ENCODE results near the gene GANC.

The GANC gene

DNA sequence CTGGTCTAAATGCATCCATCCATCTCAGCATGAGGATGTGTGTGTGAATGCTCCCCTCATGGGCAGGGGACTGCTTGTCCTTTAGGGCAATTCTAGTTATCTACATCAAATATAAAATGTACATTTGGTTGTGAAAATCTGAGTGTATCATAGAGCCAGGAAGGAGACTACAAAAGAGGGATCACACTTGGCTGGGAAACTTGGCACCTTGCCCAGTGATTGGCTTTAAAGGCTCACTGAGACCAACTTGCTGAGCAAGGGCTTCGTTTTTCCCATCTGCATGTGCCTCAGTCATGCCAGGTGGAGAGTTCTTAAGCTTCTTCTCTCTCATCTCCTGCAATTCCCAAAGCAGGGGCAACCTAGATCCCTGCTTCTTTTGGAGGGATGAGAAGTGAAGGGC lies 91.5 kb downstream of the GANC start:
- 0 out of 2 replicates have a peak, but pooled peaks cover 4% of the 10 kb centered on the region for H3K9me3 ChIP-seq (ENCODE audit: control insufficient read depth, insufficient read depth, low read length)
- peaks cover 16% of the 10 kb centered on the region for H3K4me1 ChIP-seq (ENCODE audit: insufficient read depth, low read length)
- no peak overlapping the region for H3K9ac ChIP-seq (ENCODE audit: low read depth, low read length)
- no peaks in the 10 kb centered on the region for H3K36me3 ChIP-seq (ENCODE audit: insufficient read depth, low read length)

GRCh38 chr15:42365921-42366550 lies 93.0 kb downstream of the GANC start:
- Histone ChIP-seq H3K9ac (ENCODE audit: low read depth, low read length) (no peak overlapping the region), H3K4me1 (ENCODE audit: insufficient read depth, low read length) (peaks cover 16% of the 10 kb centered on the region), H3K36me3 (ENCODE audit: insufficient read depth, low read length) (no peaks in the 10 kb centered on the region), H3K9me3 (ENCODE audit: control insufficient read depth, insufficient read depth, low read length) (0 out of 2 replicates have a peak, but pooled peaks cover 4% of the 10 kb centered on the region)

GRCh38 chr15:42367041-42367440 lies 94.0 kb downstream of the GANC start:
- no peaks in the 10 kb centered on the region for H3K36me3 ChIP-seq (ENCODE audit: insufficient read depth, low read length)
- H3K4me1 ChIP-seq (ENCODE audit: insufficient read depth, low read length), result peaks cover 16% of the 10 kb centered on the region
- H3K9me3 ChIP-seq (ENCODE audit: control insufficient read depth, insufficient read depth, low read length), result 0 out of 2 replicates have a peak, but pooled peaks cover 4% of the 10 kb centered on the region
- no peak overlapping the region for H3K9ac ChIP-seq (ENCODE audit: low read depth, low read length)

DNA sequence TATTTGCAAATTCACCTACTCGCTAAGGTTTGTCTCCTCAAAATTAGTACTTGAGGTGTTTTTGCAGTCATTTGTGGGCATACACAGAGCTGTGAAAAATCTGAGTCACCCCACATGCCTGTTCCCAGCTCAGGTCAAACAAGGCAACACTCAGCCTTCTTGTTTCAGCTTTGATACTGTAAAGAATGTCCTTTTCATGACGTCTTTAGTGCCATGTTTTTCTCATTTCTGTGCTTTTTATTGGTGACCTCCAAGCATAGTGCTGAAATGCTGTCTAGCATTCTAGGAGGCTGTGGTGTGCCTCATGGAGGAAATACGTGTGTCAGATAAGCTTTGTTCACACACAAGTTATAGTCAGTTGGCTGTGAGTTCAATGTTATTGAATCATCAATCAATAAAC lies 95.1 kb downstream of the GANC start:
- H3K9ac ChIP-seq (ENCODE audit: low read depth, low read length), result no peak overlapping the region
- H3K9me3 ChIP-seq (ENCODE audit: control insufficient read depth, insufficient read depth, low read length), result 0 out of 2 replicates have a peak, but pooled peaks cover 4% of the 10 kb centered on the region
- peaks cover 13% of the 10 kb centered on the region for H3K4me1 ChIP-seq (ENCODE audit: insufficient read depth, low read length)
- H3K36me3 ChIP-seq (ENCODE audit: insufficient read depth, low read length), result no peaks in the 10 kb centered on the region

DNA sequence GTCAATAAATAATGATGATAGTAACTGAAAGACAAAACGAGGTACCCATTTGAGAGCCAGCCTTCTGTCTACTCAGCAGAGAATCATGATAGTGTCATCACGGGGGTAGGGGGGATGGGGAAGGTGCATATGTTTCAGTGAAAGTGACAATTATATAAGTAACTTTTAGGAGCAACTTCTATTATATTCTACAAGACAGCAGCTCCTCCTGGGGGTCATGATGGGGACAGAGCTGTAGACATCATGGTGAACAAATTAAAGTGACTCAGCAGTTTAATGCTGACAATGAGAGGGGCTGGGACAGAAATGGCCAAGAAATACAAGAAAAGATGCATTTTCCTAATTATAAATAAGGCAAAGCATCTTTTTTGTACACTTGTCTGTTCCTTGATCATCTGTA lies 98.1 kb downstream of the GANC start:
- Histone ChIP-seq H3K9me3 (ENCODE audit: control insufficient read depth, insufficient read depth, low read length) (0 out of 2 replicates have a peak, but pooled peaks cover 4% of the 10 kb centered on the region), H3K9ac (ENCODE audit: low read depth, low read length) (no peak overlapping the region), H3K36me3 (ENCODE audit: insufficient read depth, low read length) (no peaks in the 10 kb centered on the region), H3K4me1 (ENCODE audit: insufficient read depth, low read length) (no peaks in the 10 kb centered on the region)

GRCh38 chr15:42373274-42373673 lies 100.3 kb downstream of the GANC start:
- H3K36me3 ChIP-seq (ENCODE audit: insufficient read depth, low read length), result no peaks in the 10 kb centered on the region
- 0 out of 2 replicates have a peak, but pooled peaks cover 4% of the 10 kb centered on the region for H3K9me3 ChIP-seq (ENCODE audit: control insufficient read depth, insufficient read depth, low read length)
- no peaks in the 10 kb centered on the region for H3K4me1 ChIP-seq (ENCODE audit: insufficient read depth, low read length)
- no peak overlapping the region for H3K9ac ChIP-seq (ENCODE audit: low read depth, low read length)

- 0 out of 2 replicates have a peak, but pooled peaks cover under 1% of the 10 kb centered on the region for H3K9me3 ChIP-seq (ENCODE audit: control insufficient read depth, insufficient read depth, low read length)
- no peaks in the 10 kb centered on the region for H3K36me3 ChIP-seq (ENCODE audit: insufficient read depth, low read length)
- H3K9ac ChIP-seq (ENCODE audit: low read depth, low read length), result no peak overlapping the region
- H3K4me1 ChIP-seq (ENCODE audit: insufficient read depth, low read length), result no peaks in the 10 kb centered on the region
These were observed 100.9 kb downstream of the GANC start for GRCh38 chr15:42373936-42374335.

DNA sequence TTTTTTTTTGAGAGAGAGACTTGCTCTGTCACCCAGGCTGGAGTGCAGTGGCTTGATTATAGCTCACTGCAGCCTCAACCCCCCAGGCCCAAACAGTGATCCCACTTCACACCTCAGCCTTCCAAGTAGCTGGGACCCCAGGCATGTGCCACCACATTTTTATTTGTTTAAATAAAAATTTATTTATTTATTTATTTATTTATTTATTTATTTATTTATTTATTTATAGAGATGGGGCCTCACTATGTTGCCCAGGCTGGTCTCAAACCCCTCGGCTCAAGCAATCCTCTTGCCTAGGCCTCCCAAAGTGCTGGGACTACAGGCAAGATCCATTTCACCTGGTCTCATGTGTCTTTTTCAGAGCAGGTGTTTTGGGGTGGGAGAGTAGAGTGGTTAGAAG lies 101.8 kb downstream of the GANC start:
- H3K4me1 ChIP-seq (ENCODE audit: insufficient read depth, low read length), result no peaks in the 10 kb centered on the region
- H3K36me3 ChIP-seq (ENCODE audit: insufficient read depth, low read length), result no peaks in the 10 kb centered on the region
- no peak overlapping the region for H3K9ac ChIP-seq (ENCODE audit: low read depth, low read length)
- H3K9me3 ChIP-seq (ENCODE audit: control insufficient read depth, insufficient read depth, low read length), result no peaks in the 10 kb centered on the region

GRCh38 chr15:42375252-42375651 lies 102.3 kb downstream of the GANC start:
- no peaks in the 10 kb centered on the region for H3K36me3 ChIP-seq (ENCODE audit: insufficient read depth, low read length)
- H3K9me3 ChIP-seq (ENCODE audit: control insufficient read depth, insufficient read depth, low read length), result no peaks in the 10 kb centered on the region
- H3K4me1 ChIP-seq (ENCODE audit: insufficient read depth, low read length), result no peaks in the 10 kb centered on the region
- H3K9ac ChIP-seq (ENCODE audit: low read depth, low read length), result no peak overlapping the region

- Histone ChIP-seq H3K36me3 (ENCODE audit: insufficient read depth, low read length) (no peaks in the 10 kb centered on the region), H3K9ac (ENCODE audit: low read depth, low read length) (no peak overlapping the region), H3K9me3 (ENCODE audit: control insufficient read depth, insufficient read depth, low read length) (no peaks in the 10 kb centered on the region), H3K4me1 (ENCODE audit: insufficient read depth, low read length) (no peaks in the 10 kb centered on the region)
These were observed 102.9 kb downstream of the GANC start for GRCh38 chr15:42375941-42376340.

DNA sequence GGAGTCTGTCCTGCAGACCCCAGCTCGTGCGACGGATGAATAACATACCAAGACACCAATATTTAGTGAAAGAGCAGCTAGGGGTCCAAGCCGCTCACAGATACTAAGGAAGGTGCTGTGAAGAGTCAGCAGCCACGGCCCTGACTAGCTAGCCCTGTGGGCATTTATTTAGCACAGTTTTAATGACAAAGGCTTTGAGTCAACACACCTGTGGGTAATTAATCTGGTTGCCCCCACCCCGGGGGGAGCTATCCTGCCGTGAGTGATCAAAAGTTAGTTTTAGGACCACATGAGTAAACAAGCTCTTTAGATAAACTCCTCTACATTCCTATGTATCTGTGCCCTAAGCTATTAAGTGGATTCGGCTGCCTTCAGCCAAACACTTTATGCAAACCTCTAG lies 105.0 kb downstream of the GANC start:
- H3K36me3 ChIP-seq (ENCODE audit: insufficient read depth, low read length), result no peaks in the 10 kb centered on the region
- H3K4me1 ChIP-seq (ENCODE audit: insufficient read depth, low read length), result no peaks in the 10 kb centered on the region
- no peak overlapping the region for H3K9ac ChIP-seq (ENCODE audit: low read depth, low read length)
- no peaks in the 10 kb centered on the region for H3K9me3 ChIP-seq (ENCODE audit: control insufficient read depth, insufficient read depth, low read length)

- Histone ChIP-seq H3K9ac (ENCODE audit: low read depth, low read length) (no peak overlapping the region), H3K9me3 (ENCODE audit: control insufficient read depth, insufficient read depth, low read length) (no peaks in the 10 kb centered on the region), H3K36me3 (ENCODE audit: insufficient read depth, low read length) (no peaks in the 10 kb centered on the region), H3K4me1 (ENCODE audit: insufficient read depth, low read length) (peaks cover 12% of the 10 kb centered on the region)
These were observed 111.6 kb downstream of the GANC start for GRCh38 chr15:42384597-42384996.

DNA sequence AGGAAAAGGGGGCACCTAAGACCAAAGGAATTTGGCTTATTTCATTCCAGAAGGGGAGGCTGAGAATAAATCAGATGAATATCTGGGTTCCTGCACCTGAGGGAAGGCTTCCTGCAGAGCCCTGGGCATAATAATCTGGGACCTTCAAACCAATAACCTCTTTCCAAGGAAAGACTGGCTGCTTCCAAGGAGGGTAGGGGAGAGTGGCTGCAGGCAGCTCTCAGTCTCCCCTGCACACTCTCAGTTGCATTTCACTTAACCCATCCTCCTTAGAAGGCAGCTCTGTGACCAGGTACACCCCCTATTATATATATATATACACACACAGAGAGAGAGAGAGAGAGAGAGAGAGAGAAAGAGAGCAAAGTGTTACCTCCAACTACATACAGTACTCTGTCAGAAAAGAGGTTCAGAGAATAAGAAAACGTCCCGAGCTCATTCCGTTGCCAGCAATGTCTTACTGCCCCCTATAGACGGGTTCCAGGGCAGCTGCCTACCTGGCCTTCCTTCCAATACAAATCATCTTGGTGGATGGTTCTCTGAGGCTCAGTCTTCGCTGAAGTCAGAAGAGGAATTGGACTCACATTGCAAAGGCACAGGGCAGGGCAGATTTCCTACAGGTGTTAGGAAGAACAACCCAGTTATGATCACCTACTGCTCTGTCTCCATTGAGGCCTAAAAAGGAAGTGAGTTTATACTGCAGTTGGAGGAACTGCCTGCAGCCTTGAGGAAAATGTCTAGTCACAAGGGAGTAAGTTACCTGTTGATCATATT lies 112.4 kb downstream of the GANC start:
- Histone ChIP-seq H3K9ac (ENCODE audit: low read depth, low read length) (no peak overlapping the region), H3K4me1 (ENCODE audit: insufficient read depth, low read length) (peaks cover 12% of the 10 kb centered on the region)

DNA sequence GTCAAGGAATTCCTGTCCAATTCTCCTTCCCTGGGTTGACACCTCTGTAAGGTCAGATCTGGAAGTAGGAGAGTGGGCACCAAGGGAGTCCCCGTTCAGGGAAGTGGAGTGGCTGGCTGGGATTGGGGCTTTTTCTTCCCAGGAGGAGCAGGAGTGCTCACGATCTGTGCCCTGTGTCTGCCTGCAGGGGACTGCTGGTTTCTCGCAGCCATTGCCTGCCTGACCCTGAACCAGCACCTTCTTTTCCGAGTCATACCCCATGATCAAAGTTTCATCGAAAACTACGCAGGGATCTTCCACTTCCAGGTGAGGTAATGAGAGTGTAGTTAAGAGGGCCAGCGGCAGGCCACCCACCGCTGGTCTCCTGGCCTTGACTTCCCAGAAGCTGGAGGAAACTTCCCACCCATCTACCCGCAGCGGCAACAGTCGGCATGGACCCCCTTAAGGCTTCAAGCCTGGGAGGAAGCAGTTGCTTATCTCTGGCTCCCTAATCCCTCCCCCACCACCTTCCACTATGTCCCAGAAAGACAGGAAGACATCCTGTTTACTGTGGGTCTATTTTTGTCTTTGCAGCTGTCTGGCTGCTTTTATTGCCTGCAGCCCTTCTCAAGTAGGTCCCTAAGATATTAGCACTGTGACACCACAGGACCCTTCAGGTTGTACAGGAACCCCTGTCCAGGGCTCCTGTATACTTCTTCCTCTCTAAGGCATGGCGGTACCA lies 113.1 kb downstream of the GANC start:
- H3K9me3 ChIP-seq (ENCODE audit: control insufficient read depth, insufficient read depth, low read length), result no peaks in the 10 kb centered on the region
- no peak overlapping the region for H3K9ac ChIP-seq (ENCODE audit: low read depth, low read length)
- H3K36me3 ChIP-seq (ENCODE audit: insufficient read depth, low read length), result no peaks in the 10 kb centered on the region
- peaks cover 12% of the 10 kb centered on the region for H3K4me1 ChIP-seq (ENCODE audit: insufficient read depth, low read length)

More for the DNA sequence above, 112.4 kb downstream of the GANC start:
- no peaks in the 10 kb centered on the region for H3K36me3 ChIP-seq (ENCODE audit: insufficient read depth, low read length)
- no peaks in the 10 kb centered on the region for H3K9me3 ChIP-seq (ENCODE audit: control insufficient read depth, insufficient read depth, low read length)
